GM20000 (cell line): Measurements from ENCODE around the gene C1orf74.

Experiments
- DNase-seq: peaks from one replicate; pipeline ENCODE4 v3.0.0; 2012; ENCODE audit warnings: low spot score
- TF ChIP-seq, protein P1 (sequence below): IDR thresholded peaks from 2 replicates; pipeline ENCODE4 v1.5.1; 2012; ENCODE audit warnings: mild to moderate bottlenecking, control low read depth; ENCODE audit errors: extremely low read depth, missing control alignments

Gene C1orf74

DNA sequence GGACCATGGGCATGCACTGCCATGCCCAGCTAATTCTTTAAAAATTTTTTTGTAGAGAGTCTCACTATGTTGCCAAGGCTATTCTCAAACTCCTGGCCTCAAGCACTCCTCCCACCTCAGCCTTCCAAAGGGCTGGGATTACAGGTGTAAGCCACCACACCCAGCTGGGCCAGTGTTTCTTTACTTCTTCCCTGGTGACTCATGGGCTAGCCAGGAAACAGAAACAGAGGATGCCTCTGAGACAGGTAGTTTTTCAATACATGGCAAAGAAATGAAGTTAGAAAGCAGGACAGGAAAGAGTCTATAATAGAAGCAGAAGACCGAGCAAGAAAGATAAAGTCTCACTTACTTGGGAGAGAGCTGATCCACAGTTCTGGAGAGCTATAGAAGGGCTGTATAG, 7.6 kb upstream of the C1orf74 start:
- DNase-seq = no peak
- TF ChIP-seq, protein P1, sequence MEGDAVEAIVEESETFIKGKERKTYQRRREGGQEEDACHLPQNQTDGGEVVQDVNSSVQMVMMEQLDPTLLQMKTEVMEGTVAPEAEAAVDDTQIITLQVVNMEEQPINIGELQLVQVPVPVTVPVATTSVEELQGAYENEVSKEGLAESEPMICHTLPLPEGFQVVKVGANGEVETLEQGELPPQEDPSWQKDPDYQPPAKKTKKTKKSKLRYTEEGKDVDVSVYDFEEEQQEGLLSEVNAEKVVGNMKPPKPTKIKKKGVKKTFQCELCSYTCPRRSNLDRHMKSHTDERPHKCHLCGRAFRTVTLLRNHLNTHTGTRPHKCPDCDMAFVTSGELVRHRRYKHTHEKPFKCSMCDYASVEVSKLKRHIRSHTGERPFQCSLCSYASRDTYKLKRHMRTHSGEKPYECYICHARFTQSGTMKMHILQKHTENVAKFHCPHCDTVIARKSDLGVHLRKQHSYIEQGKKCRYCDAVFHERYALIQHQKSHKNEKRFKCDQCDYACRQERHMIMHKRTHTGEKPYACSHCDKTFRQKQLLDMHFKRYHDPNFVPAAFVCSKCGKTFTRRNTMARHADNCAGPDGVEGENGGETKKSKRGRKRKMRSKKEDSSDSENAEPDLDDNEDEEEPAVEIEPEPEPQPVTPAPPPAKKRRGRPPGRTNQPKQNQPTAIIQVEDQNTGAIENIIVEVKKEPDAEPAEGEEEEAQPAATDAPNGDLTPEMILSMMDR = no peak

DNA sequence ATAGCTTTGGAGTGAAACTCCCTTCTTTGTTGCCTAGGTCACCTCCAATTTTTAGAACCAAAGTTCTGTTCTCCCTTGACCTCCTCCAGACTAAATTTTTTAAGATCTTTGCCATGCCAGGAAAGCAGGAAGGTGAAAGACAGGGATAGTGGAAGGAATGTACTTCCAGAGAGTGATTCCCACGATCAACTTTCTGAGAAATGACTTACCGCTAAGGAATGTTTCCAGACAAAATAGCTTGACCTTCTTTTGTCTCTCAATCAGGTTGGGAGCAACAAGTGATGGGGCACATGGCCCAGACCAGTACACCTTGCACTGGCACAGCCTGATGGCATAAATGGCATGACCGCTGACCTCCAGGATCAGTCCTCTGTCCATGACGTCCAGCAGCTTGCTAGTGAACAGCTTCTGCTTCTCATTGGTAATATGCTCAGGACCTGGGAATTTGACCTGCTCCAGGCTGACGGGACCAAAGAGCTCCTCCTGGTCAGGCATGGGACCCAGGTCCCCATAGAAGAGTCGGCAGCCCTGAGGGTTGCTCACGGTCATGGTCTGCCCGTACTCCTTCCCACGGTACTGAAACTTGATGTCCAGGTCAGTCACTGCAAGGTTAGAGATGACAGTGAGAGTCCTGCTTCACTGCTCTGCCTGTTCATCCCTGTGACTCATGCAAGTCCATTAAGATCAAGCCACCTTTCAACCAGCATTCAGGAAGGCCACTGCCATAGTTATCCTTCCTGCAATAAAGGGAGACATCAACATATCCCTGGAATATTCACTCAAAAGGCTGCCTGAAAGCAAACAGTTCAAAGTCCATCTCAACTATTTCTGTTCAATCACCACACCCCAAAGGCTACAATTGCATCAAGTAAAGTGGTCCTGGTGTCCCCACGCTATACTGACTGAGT, 6.2 kb upstream of the C1orf74 start:
- no peak for DNase-seq
- TF ChIP-seq, protein P1 = no peak

DNA sequence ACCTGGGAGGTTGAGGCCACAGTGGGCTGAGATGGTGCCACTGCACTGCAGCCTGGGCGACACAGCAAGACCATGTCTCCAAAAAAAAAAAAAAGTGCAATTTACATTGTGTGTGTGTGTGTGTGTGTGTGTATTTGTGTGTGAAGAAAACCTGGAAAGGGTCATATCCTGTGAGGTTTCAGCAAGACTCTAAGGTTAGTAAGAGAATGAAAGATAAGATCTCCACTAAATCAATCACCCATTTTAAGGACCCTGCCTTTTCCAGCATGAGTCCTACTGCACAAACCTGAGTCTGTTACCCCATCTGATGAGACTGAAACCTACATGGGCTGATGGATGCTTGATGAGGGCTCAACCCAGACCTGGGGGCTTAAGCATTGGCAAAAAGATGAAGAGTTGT, 4.9 kb upstream of the C1orf74 start:
- TF ChIP-seq, protein P1 = no peak
- no peak for DNase-seq

DNA sequence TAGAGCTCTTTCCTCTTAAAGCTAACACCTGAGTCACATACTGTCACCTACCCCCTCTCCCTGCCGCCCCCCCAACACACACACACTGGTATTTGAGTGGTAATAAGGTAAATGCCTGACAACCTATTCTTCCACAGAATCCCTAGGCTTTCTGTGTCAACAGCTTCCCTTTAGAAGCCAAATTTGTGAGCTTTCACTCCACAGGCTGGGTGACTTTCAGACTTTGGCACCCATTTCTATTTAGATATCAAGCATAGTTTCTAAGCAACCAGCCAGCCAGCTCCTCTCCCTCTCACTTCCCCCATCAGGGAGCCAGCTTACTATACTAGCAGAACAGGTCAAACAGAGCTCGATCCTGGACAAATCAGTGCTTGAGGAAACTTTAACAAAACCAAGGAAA, 3.2 kb upstream of the C1orf74 start:
- no peak for DNase-seq
- TF ChIP-seq, protein P1 = no peak

DNA sequence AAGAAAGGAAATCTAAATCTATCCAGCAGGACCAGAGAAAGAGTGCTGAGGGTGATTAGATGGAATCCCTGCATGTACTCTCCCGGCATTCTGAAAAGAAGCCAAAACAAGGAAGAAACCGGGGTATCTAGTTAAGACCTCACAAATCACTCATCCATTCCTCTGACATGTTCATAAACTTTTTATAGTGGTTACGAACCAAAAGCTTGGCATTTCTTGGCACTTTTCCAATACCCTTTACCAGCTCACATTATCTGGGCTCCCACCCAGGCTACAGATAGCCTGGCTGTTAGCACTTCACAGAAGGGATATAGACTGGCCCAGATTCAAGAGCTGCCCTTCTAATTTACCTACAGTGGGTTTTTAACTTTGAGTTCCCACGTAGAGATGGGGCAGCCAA, 1.8 kb upstream of the C1orf74 start:
- no peak for DNase-seq
- TF ChIP-seq, protein P1 = no peak

DNA sequence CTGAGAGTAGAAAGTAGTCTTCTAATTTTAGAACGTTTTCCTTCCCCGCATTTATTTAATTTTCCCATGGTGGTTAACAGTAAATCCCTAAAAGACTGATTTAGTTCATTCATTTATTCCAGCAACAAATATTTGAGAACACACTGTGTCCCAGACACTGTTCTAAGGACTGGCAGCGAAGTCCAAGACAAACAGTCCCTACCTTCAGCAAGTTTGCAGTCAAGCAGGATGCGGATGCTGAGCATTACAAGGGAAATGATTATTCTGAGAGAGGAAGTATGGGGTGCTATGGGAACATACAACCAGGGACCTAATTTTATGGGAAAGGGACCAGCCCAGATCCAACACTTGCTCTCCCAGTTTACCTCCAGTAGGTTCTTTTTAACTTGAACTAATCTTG, 1.2 kb upstream of the C1orf74 start:
- TF ChIP-seq, protein P1 = no peak
- DNase-seq = no peak

DNA sequence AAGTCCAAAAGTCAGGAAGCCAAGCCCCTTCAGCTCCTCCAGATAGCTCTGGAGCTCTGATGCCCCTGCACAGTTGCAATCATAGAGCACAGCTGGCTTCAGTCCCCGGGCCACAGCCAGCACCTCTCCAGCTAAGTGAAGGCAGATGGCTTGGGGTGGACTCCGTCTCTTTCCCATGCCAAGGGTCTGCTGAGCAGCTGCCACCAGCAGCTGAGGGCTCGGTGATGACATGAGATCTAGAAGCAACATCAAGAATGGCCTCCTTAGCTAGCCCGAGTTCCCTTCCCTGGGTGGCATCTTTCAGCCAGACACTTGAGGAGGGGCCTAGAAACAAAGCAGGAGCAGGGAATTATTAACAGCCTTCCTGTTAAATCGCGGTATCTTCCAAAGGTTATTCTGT, 973 bp downstream of the C1orf74 start:
- TF ChIP-seq, protein P1 = no peak
- no peak for DNase-seq
